ENCODE data around the gene FSTL4. TPM values are rescaled to one million over a fixed set of nuclear protein-coding genes. Genes with fewer than 3 reads are reported as not detected.

The FSTL4 gene
- total and polyA plus RNA-seq, 2 of the 13 experiments (the other 11 are each of a cell fraction or from before 2014, with no cell fraction given): 2.1 to 3.0 TPM

DNA sequence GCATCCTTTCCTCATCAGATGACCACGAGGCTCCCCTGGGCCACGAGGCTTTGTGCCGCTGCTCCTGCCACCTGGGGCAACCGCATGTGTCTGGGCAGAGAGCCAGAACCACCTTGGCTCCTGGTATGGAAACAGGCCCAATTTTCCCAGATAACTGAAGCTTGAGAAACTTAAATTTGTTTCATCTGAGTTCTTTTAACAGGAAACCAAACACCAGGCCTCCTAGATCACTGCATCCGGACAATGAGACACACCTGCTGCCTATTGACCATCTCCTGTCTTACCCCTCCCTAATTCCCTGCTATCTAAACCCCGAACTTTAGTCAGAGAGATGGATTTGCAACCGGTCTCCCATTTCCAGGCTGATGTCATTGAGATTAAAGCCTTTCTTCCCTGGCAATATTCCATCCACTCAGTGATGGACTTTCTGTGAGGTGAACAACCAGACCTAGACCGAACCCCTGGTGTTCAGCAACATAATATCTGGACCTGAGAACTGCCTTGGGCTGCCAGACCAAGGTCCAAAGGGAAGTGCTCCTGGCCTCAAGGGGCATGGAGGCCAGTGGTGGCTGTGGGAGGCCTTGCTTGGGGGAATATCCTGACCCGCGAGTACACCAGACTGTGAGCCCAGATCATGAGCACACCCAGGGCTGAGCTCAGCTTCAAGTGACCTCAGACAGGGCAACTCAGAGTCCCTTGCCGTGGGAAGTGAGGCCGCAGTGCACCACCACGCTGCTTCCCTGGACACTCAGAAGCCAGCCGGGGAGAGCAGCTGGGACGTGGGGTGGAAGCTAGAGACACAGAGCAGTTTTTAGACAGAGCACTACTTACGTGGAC, 360.8 kb downstream of the FSTL4 start (continued):
- peak; percentile 65; the same call in 1 of the 2 replicates for TF ChIP-seq ZNF670 (CRISPR knock-in tag; IDR thresholded peaks at IDR 0.05; ENCODE audit: borderline replicate concordance)
- TF ChIP-seq, protein P1, sequence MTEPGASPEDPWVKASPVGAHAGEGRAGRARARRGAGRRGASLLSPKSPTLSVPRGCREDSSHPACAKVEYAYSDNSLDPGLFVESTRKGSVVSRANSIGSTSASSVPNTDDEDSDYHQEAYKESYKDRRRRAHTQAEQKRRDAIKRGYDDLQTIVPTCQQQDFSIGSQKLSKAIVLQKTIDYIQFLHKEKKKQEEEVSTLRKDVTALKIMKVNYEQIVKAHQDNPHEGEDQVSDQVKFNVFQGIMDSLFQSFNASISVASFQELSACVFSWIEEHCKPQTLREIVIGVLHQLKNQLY (CRISPR knock-in tag; IDR thresholded peaks at IDR 0.05): no peak
- TF ChIP-seq PBX3 (CRISPR knock-in tag; IDR thresholded peaks at IDR 0.05; ENCODE audit: borderline replicate concordance): no peak
- no peak for TF ChIP-seq KDM2A (CRISPR knock-in tag; IDR thresholded peaks at IDR 0.05; ENCODE audit: borderline replicate concordance, low read depth)
- TF ChIP-seq ATF7 (IDR thresholded peaks at IDR 0.05): no peak
- TF ChIP-seq ATF7 (CRISPR knock-in tag; IDR thresholded peaks at IDR 0.05): 0 out of 2 replicates have a peak, but pooled peaks have one; percentile 22
- no peak for TF ChIP-seq FOXK2 (IDR thresholded peaks at IDR 0.05)
- no peak for TF ChIP-seq NFAT5 (CRISPR knock-in tag; IDR thresholded peaks at IDR 0.05)
- TF ChIP-seq DDIT3 (CRISPR knock-in tag; IDR thresholded peaks at IDR 0.05): no peak
- peak; percentile 13 for TF ChIP-seq TEAD3 (CRISPR knock-in tag; optimal IDR thresholded peaks at IDR 0.05; ENCODE audit: borderline replicate concordance)
- no peak for TF ChIP-seq ZNF460 (CRISPR knock-in tag; IDR thresholded peaks at IDR 0.05; ENCODE audit: borderline replicate concordance)
- peak; percentile 17; the same call in 1 of the 2 replicates for TF ChIP-seq TARDBP (CRISPR knock-in tag; IDR thresholded peaks at IDR 0.05)
- TF ChIP-seq ZNF260 (CRISPR knock-in tag; IDR thresholded peaks at IDR 0.05; ENCODE audit: borderline replicate concordance, low read depth): no peak
- peak; percentile 34; the same call in 1 of the 2 replicates for TF ChIP-seq ZNF556 (CRISPR knock-in tag; IDR thresholded peaks at IDR 0.05; ENCODE audit: borderline replicate concordance)
- no peak for TF ChIP-seq ZFP36L1 (CRISPR knock-in tag; IDR thresholded peaks at IDR 0.05)
- peak; percentile 5; the same call in 1 of the 2 replicates for TF ChIP-seq ZMYM3 (CRISPR knock-in tag; IDR thresholded peaks at IDR 0.05)
- TF ChIP-seq ZNF572 (CRISPR knock-in tag; IDR thresholded peaks at IDR 0.05): 0 out of 2 replicates have a peak, but pooled peaks have one; percentile 29
- 0 out of 2 replicates have a peak, but pooled peaks have one; percentile 5 for TF ChIP-seq POLR2AphosphoS5 (IDR thresholded peaks at IDR 0.05; ENCODE audit: low read depth, low read length)
- TF ChIP-seq, protein P2, sequence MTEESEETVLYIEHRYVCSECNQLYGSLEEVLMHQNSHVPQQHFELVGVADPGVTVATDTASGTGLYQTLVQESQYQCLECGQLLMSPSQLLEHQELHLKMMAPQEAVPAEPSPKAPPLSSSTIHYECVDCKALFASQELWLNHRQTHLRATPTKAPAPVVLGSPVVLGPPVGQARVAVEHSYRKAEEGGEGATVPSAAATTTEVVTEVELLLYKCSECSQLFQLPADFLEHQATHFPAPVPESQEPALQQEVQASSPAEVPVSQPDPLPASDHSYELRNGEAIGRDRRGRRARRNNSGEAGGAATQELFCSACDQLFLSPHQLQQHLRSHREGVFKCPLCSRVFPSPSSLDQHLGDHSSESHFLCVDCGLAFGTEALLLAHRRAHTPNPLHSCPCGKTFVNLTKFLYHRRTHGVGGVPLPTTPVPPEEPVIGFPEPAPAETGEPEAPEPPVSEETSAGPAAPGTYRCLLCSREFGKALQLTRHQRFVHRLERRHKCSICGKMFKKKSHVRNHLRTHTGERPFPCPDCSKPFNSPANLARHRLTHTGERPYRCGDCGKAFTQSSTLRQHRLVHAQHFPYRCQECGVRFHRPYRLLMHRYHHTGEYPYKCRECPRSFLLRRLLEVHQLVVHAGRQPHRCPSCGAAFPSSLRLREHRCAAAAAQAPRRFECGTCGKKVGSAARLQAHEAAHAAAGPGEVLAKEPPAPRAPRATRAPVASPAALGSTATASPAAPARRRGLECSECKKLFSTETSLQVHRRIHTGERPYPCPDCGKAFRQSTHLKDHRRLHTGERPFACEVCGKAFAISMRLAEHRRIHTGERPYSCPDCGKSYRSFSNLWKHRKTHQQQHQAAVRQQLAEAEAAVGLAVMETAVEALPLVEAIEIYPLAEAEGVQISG (CRISPR knock-in tag; IDR thresholded peaks at IDR 0.05): peak; percentile 61

Data from HepG2 (cell line).